ENCODE results near the gene TMEM255B. TPM values are rescaled to one million over a fixed set of nuclear protein-coding genes. Genes with fewer than 3 reads are reported as not detected.

Gene TMEM255B
- total RNA-seq, 1 experiment from 2014 or later: 7.7 TPM

DNA sequence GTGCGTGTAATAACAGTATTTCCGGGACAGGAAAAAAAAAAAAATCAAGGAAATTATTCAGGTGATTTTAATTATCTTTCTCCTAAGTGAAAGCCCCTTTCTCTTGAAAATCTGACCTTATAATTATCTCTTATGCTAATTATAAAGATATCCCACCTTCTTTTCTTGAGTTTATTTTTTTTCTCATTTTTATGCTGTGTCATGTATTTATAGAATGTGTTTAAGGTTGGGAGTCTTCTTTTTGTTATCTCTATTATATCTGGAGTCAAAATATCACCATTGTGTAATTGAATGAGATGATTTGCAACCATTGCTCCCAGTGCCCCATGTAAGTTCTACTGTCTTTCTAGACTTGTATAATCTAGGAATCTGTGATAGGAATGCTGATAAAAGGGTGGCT is 3.0 kb downstream of the TMEM255B start:
- CTCF ChIA-PET: no interaction called here
- no peak for DNase-seq (ENCODE audit: low read depth, low spot score)
- no peak overlapping the region for H2AFZ ChIP-seq (ENCODE audit: low read depth, low read length, poor library complexity, severe bottlenecking)
- POLR2A ChIA-PET: no interaction called here
- no peak for ATAC-seq
- H3K36me3 ChIP-seq (ENCODE audit: control insufficient read depth in 1 of 2, insufficient read depth in 2 of 2, low read length in 2 of 2): no peaks in the 10 kb centered on the region
- H3K27me3 ChIP-seq (ENCODE audit: insufficient read depth, low read length): no peaks in the 10 kb centered on the region
- no peaks in the 10 kb centered on the region for H3K9me3 ChIP-seq (ENCODE audit: control insufficient read depth in 1 of 2, insufficient read depth in 1 of 2, low read depth in 1 of 2, low read length in 2 of 2)
- H3K27ac ChIP-seq (ENCODE audit: low read depth, low read length): no peak overlapping the region
- no peak overlapping the region for H3K4me3 ChIP-seq (replicated peaks in 1 of 2; ENCODE audit: low read depth in 1 of 2, low read length in 2 of 2)
- H3K9ac ChIP-seq (ENCODE audit: low read length): no peak overlapping the region
- no peak overlapping the region for H3K4me2 ChIP-seq (ENCODE audit: low read length)
- no peaks in the 10 kb centered on the region for H3K79me2 ChIP-seq (ENCODE audit: insufficient read depth, low read length)
- H3K9me2 ChIP-seq (ENCODE audit: insufficient read depth): no peaks in the 10 kb centered on the region
- TF ChIP-seq SP1 (IDR thresholded peaks at IDR 0.05; ENCODE audit: low read depth) (no peak), SIN3A (IDR thresholded peaks at IDR 0.05; ENCODE audit: low read depth) (no peak), ELF1 (IDR thresholded peaks at IDR 0.05; ENCODE audit: borderline replicate concordance, low read depth) (no peak), EZH2 (IDR thresholded peaks at IDR 0.05) (no peak), SRF (IDR thresholded peaks at IDR 0.05; ENCODE audit: low read depth) (no peak), ZFX (IDR thresholded peaks at IDR 0.05) (no peak)
- TF ChIP-seq, protein P1, sequence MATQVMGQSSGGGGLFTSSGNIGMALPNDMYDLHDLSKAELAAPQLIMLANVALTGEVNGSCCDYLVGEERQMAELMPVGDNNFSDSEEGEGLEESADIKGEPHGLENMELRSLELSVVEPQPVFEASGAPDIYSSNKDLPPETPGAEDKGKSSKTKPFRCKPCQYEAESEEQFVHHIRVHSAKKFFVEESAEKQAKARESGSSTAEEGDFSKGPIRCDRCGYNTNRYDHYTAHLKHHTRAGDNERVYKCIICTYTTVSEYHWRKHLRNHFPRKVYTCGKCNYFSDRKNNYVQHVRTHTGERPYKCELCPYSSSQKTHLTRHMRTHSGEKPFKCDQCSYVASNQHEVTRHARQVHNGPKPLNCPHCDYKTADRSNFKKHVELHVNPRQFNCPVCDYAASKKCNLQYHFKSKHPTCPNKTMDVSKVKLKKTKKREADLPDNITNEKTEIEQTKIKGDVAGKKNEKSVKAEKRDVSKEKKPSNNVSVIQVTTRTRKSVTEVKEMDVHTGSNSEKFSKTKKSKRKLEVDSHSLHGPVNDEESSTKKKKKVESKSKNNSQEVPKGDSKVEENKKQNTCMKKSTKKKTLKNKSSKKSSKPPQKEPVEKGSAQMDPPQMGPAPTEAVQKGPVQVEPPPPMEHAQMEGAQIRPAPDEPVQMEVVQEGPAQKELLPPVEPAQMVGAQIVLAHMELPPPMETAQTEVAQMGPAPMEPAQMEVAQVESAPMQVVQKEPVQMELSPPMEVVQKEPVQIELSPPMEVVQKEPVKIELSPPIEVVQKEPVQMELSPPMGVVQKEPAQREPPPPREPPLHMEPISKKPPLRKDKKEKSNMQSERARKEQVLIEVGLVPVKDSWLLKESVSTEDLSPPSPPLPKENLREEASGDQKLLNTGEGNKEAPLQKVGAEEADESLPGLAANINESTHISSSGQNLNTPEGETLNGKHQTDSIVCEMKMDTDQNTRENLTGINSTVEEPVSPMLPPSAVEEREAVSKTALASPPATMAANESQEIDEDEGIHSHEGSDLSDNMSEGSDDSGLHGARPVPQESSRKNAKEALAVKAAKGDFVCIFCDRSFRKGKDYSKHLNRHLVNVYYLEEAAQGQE (IDR thresholded peaks at IDR 0.05; ENCODE audit: low read depth): no peak
- TF ChIP-seq, protein P2, sequence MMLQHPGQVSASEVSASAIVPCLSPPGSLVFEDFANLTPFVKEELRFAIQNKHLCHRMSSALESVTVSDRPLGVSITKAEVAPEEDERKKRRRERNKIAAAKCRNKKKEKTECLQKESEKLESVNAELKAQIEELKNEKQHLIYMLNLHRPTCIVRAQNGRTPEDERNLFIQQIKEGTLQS (IDR thresholded peaks at IDR 0.05): no peak
- no TSS peak for BruUV-seq (replicated peaks)
- no peaks in the 10 kb centered on the region for H4K20me1 ChIP-seq (ENCODE audit: insufficient read depth)
- intact Hi-C loops (cut with micrococcal nuclease): no loop called here
- peaks cover 3 to 17% of the 10 kb centered on the region in 2 experiments for H3K4me1 ChIP-seq (ENCODE audit: control insufficient read depth in 1 of 2, insufficient read depth in 2 of 2, low read length in 2 of 2)
- RAD21 ChIA-PET (ENCODE audit: low non-redundant PET in 1 of 2, low total read pairs in 2 of 2, uncharacterized antibody in 2 of 2, unreplicated experiment in 2 of 2): no interaction called here
